Hypothalamus (tissue), 51 donors: ENCODE results near the gene POMT2.

ENCODE experiments used
- DNase-seq, 51 donors: peaks; one replicate each; lab custom pipeline; 2025; lab: John Stamatoyannopoulos, UW

POMT2 gene

GRCh38 chr14:77271113-77271710 is 49.5 kb downstream of the POMT2 start, which contains the start of gene NGB:
NGB (minus strand) TSS chr14:77271206; CDS start chr14:77270937, 269 bp downstream.
- DNase-seq = no peak

DNA sequence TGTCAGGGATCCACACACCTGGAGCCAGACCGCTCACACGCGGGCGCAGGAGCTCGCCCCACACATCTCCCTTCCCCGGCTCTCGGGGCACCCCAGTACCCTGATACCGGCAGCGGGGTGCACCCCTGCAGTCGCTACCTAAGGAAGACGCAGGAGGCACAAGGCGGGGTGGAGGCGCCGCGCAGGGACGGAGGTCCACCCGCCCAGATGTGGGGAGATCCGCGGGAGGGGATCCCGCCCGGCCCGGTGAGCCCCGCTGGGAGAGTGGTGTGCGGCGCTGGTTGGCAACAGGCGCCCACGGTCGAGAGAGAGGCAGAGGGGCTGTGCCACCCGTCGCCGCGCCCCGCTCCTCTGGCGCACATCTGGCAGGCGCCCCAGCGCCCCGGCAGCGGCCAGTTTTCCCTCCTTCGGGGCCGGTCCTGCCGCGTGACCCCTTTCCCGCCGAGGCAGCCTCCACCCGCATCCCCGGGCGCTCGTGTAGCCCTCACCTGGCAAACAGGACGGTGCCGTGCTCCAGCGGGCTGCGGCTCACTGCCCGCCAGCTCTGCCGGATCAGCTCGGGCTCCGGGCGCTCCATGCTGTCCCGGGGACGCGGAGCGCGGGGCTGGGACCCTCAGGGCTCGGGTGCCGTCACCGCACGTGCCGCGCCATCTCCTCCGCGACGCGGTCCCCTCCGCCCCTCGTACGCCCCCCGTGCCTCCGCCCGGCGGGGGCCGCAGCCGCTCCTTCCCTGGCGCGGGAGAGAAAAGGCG is 50.1 kb downstream of the POMT2 start:
- no peak for DNase-seq

DNA sequence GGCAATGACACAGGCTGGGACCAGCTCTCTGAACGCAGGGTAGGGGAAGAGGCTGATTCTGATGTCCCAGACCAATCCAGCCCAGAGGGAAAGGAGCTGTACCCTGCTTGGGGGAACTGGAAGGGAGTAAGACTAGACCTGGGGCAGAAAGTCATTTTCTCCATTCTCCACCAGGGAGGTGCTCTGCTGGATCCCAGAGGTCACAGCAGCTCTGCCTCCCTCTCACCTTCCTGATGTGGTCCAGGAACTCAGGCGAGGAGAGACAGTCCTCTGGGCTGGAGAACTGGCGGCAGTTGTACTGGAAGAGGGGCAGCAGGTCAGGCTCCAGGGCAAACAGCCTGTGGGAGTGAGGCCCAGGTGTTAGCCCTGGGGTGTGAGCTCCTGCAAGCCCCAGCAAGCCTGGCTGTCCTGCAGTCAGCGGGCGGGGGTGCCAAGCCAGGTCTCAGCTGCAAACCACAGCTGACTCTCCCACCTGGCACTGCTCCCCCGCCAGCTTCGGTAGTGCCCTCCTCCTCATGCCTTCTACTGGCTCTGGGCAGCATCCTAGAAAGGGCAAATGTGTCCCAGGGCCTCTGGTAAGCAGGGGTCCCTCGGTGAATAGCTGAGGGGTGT is 51.6 kb downstream of the POMT2 start:
- DNase-seq = no peak

- no peak for DNase-seq
Measured at GRCh38 chr14:77267937-77268699, 52.6 kb downstream of the POMT2 start.

DNA sequence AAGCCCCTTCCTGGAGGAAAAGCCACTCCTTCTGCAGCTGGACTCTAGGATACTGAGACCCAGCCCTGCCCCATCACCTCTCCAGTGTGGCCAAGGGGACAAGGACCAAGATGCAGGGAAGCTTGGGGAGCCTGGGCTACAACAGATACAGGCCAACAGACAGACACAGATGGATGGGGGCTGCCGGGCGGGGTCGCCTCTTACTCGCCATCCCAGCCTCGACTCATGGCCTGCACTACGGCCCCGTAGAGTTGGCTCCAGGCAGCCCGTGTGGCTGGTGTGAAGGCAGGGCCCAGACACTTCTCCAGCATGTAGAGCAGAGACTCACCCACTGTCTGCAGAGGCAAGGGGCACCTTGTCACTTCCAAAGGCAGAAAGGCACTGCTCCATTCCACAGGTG is 54.3 kb downstream of the POMT2 start:
- DNase-seq = no peak

DNA sequence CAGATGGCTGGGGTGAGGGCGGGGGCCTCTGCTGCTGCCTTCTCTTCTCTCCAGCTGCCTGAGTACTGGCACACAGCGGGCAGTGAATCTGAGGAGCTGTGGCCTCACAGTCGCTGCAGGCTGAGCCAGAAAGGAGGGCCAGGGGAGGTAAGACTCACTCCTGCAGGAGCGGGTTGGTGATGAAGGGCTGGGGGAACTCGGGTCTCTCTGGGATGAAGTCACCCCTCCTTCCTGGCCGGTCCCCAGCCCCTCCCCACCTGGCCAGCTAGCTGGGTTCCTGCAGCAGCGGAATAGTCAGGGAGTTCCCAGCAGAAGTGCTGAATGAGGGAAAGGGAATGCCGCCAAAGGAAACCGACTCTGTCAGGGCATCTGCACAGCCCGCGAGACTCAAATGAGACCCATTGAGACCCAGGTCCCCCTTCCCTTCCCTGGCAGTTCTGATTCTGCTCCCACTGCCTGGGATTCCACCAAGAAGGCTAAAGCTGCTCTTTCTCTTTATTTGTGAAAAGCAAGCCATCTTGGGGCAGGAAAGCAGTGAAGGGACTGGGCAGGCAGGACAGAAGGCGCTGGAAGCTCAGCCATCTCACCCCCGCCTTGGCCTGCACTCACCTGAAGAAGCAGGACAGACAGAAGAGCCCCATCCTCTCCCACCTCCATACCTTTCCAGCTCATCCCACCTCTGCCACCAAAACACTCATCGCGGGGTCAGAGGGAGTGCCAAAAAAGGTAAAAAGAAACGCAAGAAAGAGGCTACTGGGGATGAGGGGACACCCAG is 54.9 kb downstream of the POMT2 start:
- peak in 5 of 51 donors; percentile 7 to 22 (median 8) for DNase-seq

GRCh38 chr14:77265187-77265515 is 55.5 kb downstream of the POMT2 start:
- DNase-seq = no peak

- no peak for DNase-seq
Measured at GRCh38 chr14:77264466-77265186, 56.1 kb downstream of the POMT2 start.

- DNase-seq = peak in 20 of 51 donors; percentile 12 to 51 (median 32)
Measured at GRCh38 chr14:77260631-77261030, 60.1 kb downstream of the POMT2 start.

DNA sequence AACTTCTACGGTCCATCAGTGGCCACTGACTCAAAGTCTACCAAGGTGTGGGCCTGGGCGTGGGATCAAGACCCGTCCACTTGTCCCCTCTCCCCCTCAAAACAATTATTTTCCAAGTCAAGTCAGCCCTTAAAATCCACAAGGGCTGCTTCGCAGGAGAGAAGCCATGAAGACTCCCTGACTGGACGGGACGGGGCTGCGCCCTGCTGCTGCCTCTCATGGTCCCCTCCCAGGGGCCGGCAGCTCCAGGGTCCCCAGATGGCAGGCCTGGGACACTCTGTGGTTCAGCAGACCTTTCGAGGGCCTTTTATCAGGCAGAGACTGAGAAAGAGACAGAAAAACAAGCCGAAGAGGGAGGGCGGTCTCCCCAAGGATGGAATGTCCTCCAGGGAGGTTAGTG is 60.5 kb downstream of the POMT2 start:
- DNase-seq = no peak

DNA sequence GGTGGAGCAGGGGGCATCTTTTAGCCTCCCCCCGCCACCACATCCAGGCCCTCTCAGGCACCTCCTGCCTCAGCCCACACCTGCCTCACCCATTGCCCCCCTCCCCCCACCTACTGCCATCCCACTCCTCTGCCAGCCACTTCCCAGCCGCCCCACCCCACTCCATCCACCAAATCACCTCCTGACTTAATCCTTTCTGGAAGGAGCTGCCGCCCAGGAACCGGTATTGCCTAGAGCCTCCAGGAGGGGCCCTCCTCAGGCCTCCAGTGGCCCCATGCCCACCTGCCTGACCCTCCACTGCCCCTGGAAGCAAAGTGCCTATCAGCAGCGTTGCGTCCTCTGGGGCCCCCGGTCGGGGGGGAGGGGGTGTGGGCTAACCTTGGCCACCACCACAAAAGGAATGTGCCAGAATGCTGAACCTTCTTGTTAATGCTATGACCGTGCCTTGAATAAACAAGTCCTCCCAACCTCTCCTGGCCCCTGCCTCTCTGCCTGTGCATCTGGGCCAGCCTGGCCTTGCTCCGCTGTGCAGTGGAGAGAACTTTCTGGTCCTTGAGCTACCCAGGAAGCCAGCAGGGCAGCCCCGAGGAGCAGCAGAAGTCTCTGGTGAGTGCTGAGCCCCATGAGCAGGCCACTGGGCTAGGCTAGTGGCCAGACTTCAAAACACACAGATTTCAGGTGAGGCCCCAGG is 61.5 kb downstream of the POMT2 start:
- no peak for DNase-seq

- no peak for DNase-seq
Measured at GRCh38 chr14:77258566-77258965, 62.1 kb downstream of the POMT2 start.

GRCh38 chr14:77257700-77258099 is 63.0 kb downstream of the POMT2 start:
- DNase-seq = no peak

DNA sequence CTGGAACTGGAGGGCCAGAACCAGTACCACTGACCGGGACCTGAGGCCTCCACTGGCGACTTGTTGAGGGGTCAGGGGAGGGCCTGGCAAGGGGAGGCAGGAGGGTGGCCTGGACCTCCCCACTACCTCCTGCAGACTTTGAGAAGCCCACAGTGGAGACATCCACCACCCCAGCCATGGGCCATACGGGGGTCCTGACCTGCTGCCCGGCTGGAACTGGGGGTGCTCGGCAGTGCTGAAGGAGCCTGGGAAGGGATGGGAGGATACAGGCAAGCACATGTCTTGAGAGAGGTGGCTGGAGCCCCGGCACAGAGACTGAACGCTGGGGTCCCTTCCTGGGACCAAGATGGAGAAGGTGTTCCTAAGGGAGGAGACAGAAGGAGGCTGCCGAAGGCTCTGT is 64.0 kb downstream of the POMT2 start:
- DNase-seq = no peak

GRCh38 chr14:77253333-77254190 is 67.1 kb downstream of the POMT2 start:
- no peak for DNase-seq

GRCh38 chr14:77251870-77252269 is 68.8 kb downstream of the POMT2 start:
- DNase-seq = no peak

- DNase-seq = peak in 1 of 51 donors; percentile 8
Measured at GRCh38 chr14:77250927-77251326, 69.8 kb downstream of the POMT2 start.

- no peak for DNase-seq
Measured at GRCh38 chr14:77249286-77249685, 71.4 kb downstream of the POMT2 start.
